CD4-positive, alpha-beta T cell (primary cell): Measurements from ENCODE around the gene SLX9. TPM values are rescaled to one million over a fixed set of nuclear protein-coding genes. Genes with fewer than 3 reads are reported as not detected.

Experiments used
- ATAC-seq: fragments of 200-7000 bp; cut with Tn5 transposase; one replicate; pipeline ENCODE4 v1.10.0; 2022; ENCODE audit warnings: mild to moderate bottlenecking; ENCODE audit not compliant: poor library complexity
- CTCF ChIA-PET: fragments of 350-600 bp; sonication (Branson Sonifier 250); formaldehyde crosslinking; loops from one replicate; lab custom pipeline; 2021; ENCODE audit warnings: antibody characterized with exemption, inconsistent platforms; lab: Charles Lee
- POLR2A ChIA-PET: fragments of 350-600 bp; sonication (Branson Sonifier 250); formaldehyde crosslinking; loops from one replicate; lab custom pipeline; 2021; ENCODE audit warnings: antibody characterized with exemption, inconsistent platforms; lab: Charles Lee
- DNase-seq, 14 experiments: peaks; one replicate each; pipeline ENCODE4 v3.0.0-alpha.2; 2013 to 2020; ENCODE audit warnings: mixed read lengths in 2 of 14
- H3K27ac ChIP-seq, 2 donors: one replicate each; pipeline versions ENCODE4 v1.5.1 to v1.7.0; 2013; ENCODE audit warnings: low read length in 2 of 2, low read depth in 1 of 2, mild to moderate bottlenecking in 1 of 2
- H3K27me3 ChIP-seq, 2 experiments: 1 replicate in 1 of 2; 2 replicates in 1 of 2; pipeline versions ENCODE4 v1.6.1 to v1.7.0; 2013; ENCODE audit warnings: low read length in 2 of 2, control low read depth in 1 of 2, mild to moderate bottlenecking in 1 of 2, moderate library complexity in 1 of 2; ENCODE audit not compliant: insufficient read depth in 2 of 2, control insufficient read depth in 1 of 2
- H3K36me3 ChIP-seq: one replicate; pipeline ENCODE4 v1.6.1; 2013; ENCODE audit warnings: low read length, control low read depth; ENCODE audit not compliant: insufficient read depth
- H3K4me1 ChIP-seq: one replicate; pipeline ENCODE4 v1.6.1; 2013; ENCODE audit warnings: low read length, control low read depth; ENCODE audit not compliant: insufficient read depth
- H3K4me3 ChIP-seq: one replicate; pipeline ENCODE4 v1.5.1; 2013; ENCODE audit warnings: mild to moderate bottlenecking, low read length, moderate library complexity
- H3K9me3 ChIP-seq, 2 experiments: 1 replicate in 1 of 2; 2 replicates in 1 of 2; pipeline versions ENCODE4 v1.6.1 to v1.7.0; 2013; ENCODE audit warnings: low read length in 2 of 2, mild to moderate bottlenecking in 2 of 2, control low read depth in 1 of 2, moderate library complexity in 1 of 2; ENCODE audit not compliant: control insufficient read depth in 1 of 2, insufficient read depth in 1 of 2
- H3K27ac Mint-ChIP-seq: one replicate; pipeline ENCODE4 v1.8.0; 2020; ENCODE audit warnings: mixed read lengths
- H3K27me3 Mint-ChIP-seq: one replicate; pipeline ENCODE4 v1.8.0; 2021; ENCODE audit warnings: mixed read lengths
- H3K36me3 Mint-ChIP-seq: one replicate; pipeline ENCODE4 v1.8.0; 2021; ENCODE audit warnings: low read depth, mixed read lengths
- H3K4me1 Mint-ChIP-seq: one replicate; pipeline ENCODE4 v1.8.0; 2021; ENCODE audit warnings: low read depth, mixed read lengths
- H3K4me3 Mint-ChIP-seq: one replicate; pipeline ENCODE4 v1.8.0; 2020; ENCODE audit warnings: mild to moderate bottlenecking, mixed read lengths
- H3K9me3 Mint-ChIP-seq: one replicate; pipeline ENCODE4 v1.8.0; 2020; ENCODE audit warnings: mixed read lengths
- intact Hi-C, 2 experiments: fragments of 100-400 bp; cut with DNase I in 1 of 2; cut with micrococcal nuclease in 1 of 2; formaldehyde crosslinking; loops; one replicate each; pipeline versions ENCODE4 v1.15.1 to v1.9.0; 2023 to 2025; cut with DNase I, micrococcal nuclease
- total RNA-seq, 174 experiments: library from RNA in 2 of 174; stranded (reverse) in 2 of 174; gene quantifications; one replicate each; pipeline ENCODE4 v1.2.3 and lab custom pipeline; 2021 to 2026
- TF ChIP-seq, protein P1 (sequence below): fragments of 200-600 bp; IDR thresholded peaks from one replicate; pipeline ENCODE4 v1.8.0; 2022; ENCODE audit warnings: antibody characterized with exemption, mild to moderate bottlenecking

SLX9 gene
- total RNA-seq, 2 experiments from 2014 or later, result 7.7 to 9.1 TPM

DNA sequence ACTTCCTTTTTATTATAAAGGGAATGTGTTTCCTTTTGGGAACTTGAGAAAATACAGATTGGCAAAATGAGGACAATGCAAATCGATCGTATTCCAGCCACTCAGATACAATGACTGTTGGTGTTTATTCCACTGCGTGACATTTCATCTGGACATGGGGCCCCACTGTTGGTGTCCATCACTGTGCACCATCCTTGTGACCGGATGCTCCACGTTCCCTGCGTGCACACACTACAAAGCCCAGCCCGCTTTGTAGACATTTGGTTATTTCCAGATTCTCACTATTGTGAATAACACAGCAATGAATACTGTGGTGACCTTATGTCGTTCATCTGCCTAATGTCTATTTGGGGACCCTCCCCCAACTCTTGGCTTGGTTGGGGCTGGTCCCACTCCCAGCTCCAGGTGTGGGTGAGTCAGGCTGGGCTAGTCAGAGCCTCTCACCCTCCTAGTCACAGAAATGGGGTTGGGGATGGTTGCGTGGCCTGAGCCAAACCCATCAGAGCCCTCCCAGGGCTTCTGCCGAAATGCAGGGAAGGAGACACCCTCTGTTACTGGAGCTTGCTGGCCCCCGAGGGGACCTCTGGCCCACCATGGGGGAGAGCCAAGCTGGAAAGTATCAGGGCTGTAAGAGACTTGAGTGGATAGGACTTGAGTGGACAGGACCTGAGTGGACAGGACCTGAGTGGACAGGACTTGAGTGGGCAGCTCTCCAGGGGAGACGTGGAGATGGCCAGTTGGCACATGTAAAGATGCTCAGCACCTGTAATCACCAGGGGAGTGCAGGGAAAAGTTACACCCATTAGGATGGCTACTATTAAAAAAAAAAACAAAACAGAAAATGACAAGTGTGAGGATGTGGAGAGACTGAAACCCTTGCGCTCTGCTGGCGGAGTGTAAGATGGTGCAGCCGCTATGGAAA, 77.5 kb downstream of the SLX9 start:
- POLR2A ChIA-PET, result no interaction called here
- Mint-ChIP-seq H3K36me3 (no peaks in the 10 kb centered on the region), H3K9me3 (no peaks in the 10 kb centered on the region), H3K27me3 (peaks cover 56% of the 10 kb centered on the region), H3K27ac (no peak overlapping the region), H3K4me3 (peak overlapping the region; percentile 64), H3K4me1 (peaks cover 7% of the 10 kb centered on the region)
- DNase-seq (peak in 1 of 14 experiments; percentile 1), ATAC-seq (no peak)
- CTCF ChIA-PET, result no interaction called here
- Histone ChIP-seq H3K4me1 (peaks cover 4% of the 10 kb centered on the region), H3K27me3 (peaks cover 33 to 46% of the 10 kb centered on the region in 2 experiments), H3K27ac (no peak overlapping the region), H3K36me3 (no peaks in the 10 kb centered on the region), H3K9me3 (peaks cover 0 to 5% of the 10 kb centered on the region in 2 experiments), H3K4me3 (no peak overlapping the region)
- TF ChIP-seq, protein P1, sequence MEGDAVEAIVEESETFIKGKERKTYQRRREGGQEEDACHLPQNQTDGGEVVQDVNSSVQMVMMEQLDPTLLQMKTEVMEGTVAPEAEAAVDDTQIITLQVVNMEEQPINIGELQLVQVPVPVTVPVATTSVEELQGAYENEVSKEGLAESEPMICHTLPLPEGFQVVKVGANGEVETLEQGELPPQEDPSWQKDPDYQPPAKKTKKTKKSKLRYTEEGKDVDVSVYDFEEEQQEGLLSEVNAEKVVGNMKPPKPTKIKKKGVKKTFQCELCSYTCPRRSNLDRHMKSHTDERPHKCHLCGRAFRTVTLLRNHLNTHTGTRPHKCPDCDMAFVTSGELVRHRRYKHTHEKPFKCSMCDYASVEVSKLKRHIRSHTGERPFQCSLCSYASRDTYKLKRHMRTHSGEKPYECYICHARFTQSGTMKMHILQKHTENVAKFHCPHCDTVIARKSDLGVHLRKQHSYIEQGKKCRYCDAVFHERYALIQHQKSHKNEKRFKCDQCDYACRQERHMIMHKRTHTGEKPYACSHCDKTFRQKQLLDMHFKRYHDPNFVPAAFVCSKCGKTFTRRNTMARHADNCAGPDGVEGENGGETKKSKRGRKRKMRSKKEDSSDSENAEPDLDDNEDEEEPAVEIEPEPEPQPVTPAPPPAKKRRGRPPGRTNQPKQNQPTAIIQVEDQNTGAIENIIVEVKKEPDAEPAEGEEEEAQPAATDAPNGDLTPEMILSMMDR, result no peak
- intact Hi-C loops, result no loop called here

DNA sequence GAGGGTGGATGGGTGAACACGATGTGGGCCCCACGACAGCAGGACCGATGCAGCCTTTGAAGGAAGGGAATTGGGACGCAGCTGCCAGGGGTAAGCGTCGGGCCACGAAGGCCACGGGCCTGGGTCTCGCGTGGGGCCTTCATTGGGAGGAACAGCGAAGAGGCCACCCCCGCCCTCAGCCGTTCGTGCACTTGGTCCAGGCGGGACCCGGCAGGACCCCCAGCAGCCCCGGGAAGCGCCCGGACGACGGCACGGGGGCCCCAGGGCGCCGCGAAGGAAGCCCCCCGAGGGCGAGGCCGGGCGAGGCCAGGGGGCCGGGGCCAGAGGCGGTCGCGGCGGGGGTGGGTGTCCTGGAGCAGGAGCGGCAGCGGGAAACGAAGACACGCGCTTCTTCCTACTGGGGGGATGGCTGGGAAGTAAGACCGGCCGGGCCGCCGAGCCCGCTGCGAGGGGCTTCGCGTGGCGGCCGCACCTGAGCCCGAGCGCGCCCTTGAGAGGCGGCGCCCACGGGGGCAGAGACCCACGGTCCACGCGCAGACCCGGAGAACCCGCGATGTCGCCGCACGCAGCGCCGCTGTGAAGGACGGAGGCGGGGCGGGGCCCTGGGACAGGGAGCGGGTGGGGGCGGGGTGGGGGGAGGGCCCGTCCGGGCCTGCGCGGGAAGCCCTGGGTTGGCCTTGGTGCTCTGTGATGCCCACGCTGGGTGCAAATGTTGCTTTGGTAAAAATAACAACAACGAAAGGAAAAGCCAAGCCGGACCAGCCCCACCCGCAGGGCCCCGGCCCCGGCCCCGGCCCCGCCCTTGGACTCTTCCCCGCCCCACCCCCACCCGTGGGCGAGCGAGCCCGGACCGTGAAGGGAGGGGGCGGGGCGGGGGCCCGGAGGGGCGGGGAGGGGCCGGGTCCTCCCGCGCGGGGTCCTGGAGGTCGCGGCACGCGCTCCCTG, 78.6 kb downstream of the SLX9 start:
- Mint-ChIP-seq H3K27me3 (peaks cover 53% of the 10 kb centered on the region), H3K4me3 (peak overlapping the region; percentile 64), H3K4me1 (peaks cover 7% of the 10 kb centered on the region), H3K27ac (no peak overlapping the region), H3K9me3 (peaks cover under 1% of the 10 kb centered on the region), H3K36me3 (no peaks in the 10 kb centered on the region)
- intact Hi-C loops, result no loop called here
- ATAC-seq (no peak), DNase-seq (peak in 3 of 14 experiments; percentile 1 to 14 (median 10))
- ChIA-PET CTCF (no interaction called here), POLR2A (no interaction called here)
- Histone ChIP-seq H3K27ac (no peak overlapping the region), H3K27me3 (peaks cover 33 to 43% of the 10 kb centered on the region in 2 experiments), H3K9me3 (peaks cover 0 to 8% of the 10 kb centered on the region in 2 experiments), H3K36me3 (no peaks in the 10 kb centered on the region), H3K4me3 (no peak overlapping the region), H3K4me1 (peaks cover 4% of the 10 kb centered on the region)
- TF ChIP-seq, protein P1, result no peak

DNA sequence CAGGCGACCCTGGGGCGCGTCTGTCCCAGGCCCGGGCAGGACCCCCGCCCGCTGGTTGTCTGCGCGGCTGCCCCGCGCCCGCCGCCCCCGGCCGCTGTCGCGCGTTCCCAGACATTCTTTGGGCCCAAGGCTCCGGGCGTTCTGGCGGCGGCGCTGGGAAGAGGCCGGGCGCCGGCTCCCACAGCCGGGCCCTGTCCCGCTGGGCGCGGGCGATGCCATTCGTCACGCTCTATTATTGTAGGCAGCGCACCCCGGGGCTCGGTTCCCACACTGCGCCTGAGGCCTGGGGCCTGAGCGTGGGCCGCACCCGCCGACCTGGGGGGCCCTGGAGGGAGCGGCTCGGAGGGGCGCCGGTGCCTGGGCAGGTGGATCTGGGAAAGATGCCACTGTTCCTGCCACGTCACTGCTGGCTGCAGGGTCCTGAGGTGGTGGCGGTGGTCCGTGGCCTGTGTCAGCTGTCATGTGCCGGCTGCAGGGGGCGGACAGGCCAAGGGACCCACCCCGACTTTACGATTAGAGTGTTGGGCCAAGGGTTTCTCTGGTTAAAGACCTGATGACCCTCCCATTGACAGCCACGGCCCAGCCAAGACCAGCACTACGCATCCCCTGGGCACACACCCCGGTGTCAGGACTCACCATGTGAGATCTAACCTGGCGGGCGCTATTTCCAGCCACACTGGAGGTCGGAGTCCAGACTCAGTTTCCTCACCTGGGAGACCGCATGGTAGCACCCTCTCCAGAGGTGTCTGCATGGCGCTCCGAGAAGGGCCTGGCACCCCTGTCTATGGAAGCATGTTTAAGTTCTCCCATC, 79.5 kb downstream of the SLX9 start:
- Histone ChIP-seq H3K27me3 (peaks cover 31 to 43% of the 10 kb centered on the region in 2 experiments), H3K4me3 (no peak overlapping the region), H3K27ac (no peak overlapping the region), H3K9me3 (peaks cover 0 to 12% of the 10 kb centered on the region in 2 experiments), H3K36me3 (no peaks in the 10 kb centered on the region), H3K4me1 (peaks cover 4% of the 10 kb centered on the region)
- no peak for DNase-seq
- CTCF ChIA-PET, result no interaction called here
- Mint-ChIP-seq H3K27ac (no peak overlapping the region), H3K4me1 (peaks cover 7% of the 10 kb centered on the region), H3K4me3 (peak overlapping the region; percentile 42), H3K36me3 (no peaks in the 10 kb centered on the region), H3K9me3 (peaks cover 3% of the 10 kb centered on the region), H3K27me3 (peaks cover 53% of the 10 kb centered on the region)
- intact Hi-C loops, result no loop called here
- TF ChIP-seq, protein P1, result no peak
- ATAC-seq, result no peak
- POLR2A ChIA-PET, result no interaction called here
